Activated naive CD4-positive, alpha-beta T cell treated with anti-CD3 and anti-CD28 coated beads, Interleukin-2, amount 10 ng/mL, durations not matched to agents 7 days and 5 days (primary cell): ENCODE results near the gene ACTR3.
"Not testable (repeated sequence)": the region's sequence is repeated elsewhere in the genome, so short reads cannot be mapped to it uniquely, and the experiment has no call there.

Experiments
- CTCF ChIA-PET: fragments of 350-600 bp; sonication (Branson Sonifier 250); formaldehyde crosslinking; loops from one replicate; lab custom pipeline; 2021; ENCODE audit warnings: antibody characterized with exemption; lab: Charles Lee
- DNase-seq: peaks from one replicate; pipeline ENCODE4 v3.0.0-alpha.2; 2020
- H3K27ac Mint-ChIP-seq: one replicate; pipeline ENCODE4 v1.8.0; 2021; ENCODE audit warnings: mild to moderate bottlenecking, moderate library complexity, mixed read lengths
- H3K27me3 Mint-ChIP-seq: one replicate; pipeline ENCODE4 v1.8.0; 2021; ENCODE audit warnings: mild to moderate bottlenecking, mixed read lengths
- H3K36me3 Mint-ChIP-seq: one replicate; pipeline ENCODE4 v1.8.0; 2021; ENCODE audit warnings: mixed read lengths
- H3K4me1 Mint-ChIP-seq: one replicate; pipeline ENCODE4 v1.8.0; 2021; ENCODE audit warnings: mixed read lengths
- H3K4me3 Mint-ChIP-seq: one replicate; pipeline ENCODE4 v1.8.0; 2021; ENCODE audit warnings: mild to moderate bottlenecking, moderate library complexity, mixed read lengths
- H3K9me3 Mint-ChIP-seq: one replicate; pipeline ENCODE4 v1.8.0; 2021; ENCODE audit warnings: mixed read lengths

Gene ACTR3

GRCh38 chr2:113889471-113890252 is at the start of gene ACTR3:
TSS of gene ACTR3 (plus strand) at chr2:113890089. CDS start at chr2:113890280, 191 bp downstream.
- Mint-ChIP-seq H3K36me3 (peaks cover 62% of the 10 kb centered on the region), H3K4me1 (peaks cover 75% of the 10 kb centered on the region), H3K27ac (peak within 1 kb of the TSS; percentile 98)

DNA sequence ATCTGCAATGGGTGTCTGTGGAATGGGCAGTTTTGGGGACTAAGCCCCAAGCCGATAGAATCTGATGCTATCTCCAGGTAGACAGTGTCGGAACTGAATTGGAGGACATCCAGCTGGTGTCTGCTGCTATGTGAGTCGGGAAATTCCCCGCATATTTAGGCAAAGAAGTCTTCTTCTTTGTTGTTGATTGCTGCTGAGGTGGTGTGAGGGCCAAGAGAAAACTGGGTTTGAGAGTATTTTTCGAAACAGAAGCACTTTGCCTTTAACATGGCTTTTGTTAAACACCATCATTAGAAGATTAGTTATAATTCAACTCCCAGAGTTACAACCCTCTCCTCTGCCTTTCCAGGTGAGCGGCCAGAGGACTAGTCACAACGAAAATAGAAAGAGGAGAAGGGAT is 49.4 kb upstream of the ACTR3 start:
- Mint-ChIP-seq H3K4me3 (no peak overlapping the region), H3K4me1 (no peaks in the 10 kb centered on the region), H3K36me3 (peaks cover 4% of the 10 kb centered on the region), H3K27me3 (no peaks in the 10 kb centered on the region), H3K9me3 (no peaks in the 10 kb centered on the region), H3K27ac (no peak overlapping the region)
- DNase-seq: no peak
- CTCF ChIA-PET: no interaction called here

More at GRCh38 chr2:113889471-113890252, at the start of gene ACTR3:
- Mint-ChIP-seq H3K27me3 (no peaks in the 10 kb centered on the region), H3K4me3 (peak within 1 kb of the TSS; percentile 94), H3K9me3 (no peaks in the 10 kb centered on the region)
- CTCF ChIA-PET: interaction anchor here (3.1 kb wide), 1 partner anchor 11 kb away, joined by 21 read pairs; no protein-coding TSS in a partner anchor
- DNase-seq: peak; percentile 99

GRCh38 chr2:113842919-113843736 is 46.8 kb upstream of the ACTR3 start:
- H3K4me3 Mint-ChIP-seq: no peak overlapping the region
- H3K4me1 Mint-ChIP-seq: no peaks in the 10 kb centered on the region
- no peak for DNase-seq
- no peaks in the 10 kb centered on the region for H3K27me3 Mint-ChIP-seq
- no peak overlapping the region for H3K27ac Mint-ChIP-seq
- CTCF ChIA-PET: no interaction called here
- H3K9me3 Mint-ChIP-seq: peaks cover 4% of the 10 kb centered on the region
- H3K36me3 Mint-ChIP-seq: peaks cover 16% of the 10 kb centered on the region

DNA sequence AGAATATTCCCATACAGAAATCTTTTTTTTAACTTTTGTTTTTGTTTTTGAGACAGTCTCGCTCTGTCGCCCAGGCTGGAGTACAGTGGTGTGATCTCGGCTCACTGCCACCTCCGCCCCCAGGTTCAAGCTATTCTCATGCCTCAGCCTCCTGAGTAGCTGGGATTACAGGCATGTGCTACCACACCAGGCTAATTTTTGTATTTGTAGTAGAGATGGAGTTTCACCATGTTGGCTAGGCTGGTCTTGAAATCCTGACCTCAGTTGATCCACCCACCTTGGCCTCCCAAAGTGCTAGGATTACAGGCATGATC is 46.2 kb upstream of the ACTR3 start:
- H3K4me1 Mint-ChIP-seq, DNase-seq, CTCF ChIA-PET, H3K27me3 Mint-ChIP-seq, H3K27ac Mint-ChIP-seq, H3K9me3 Mint-ChIP-seq, H3K4me3 Mint-ChIP-seq: not testable (repeated sequence)
- peaks cover 16% of the 10 kb centered on the region for H3K36me3 Mint-ChIP-seq

- Mint-ChIP-seq H3K27me3 (no peaks in the 10 kb centered on the region), H3K9me3 (peaks cover 4% of the 10 kb centered on the region)
- no peak for DNase-seq
Observed at GRCh38 chr2:113845261-113845660, 44.6 kb upstream of the ACTR3 start.

DNA sequence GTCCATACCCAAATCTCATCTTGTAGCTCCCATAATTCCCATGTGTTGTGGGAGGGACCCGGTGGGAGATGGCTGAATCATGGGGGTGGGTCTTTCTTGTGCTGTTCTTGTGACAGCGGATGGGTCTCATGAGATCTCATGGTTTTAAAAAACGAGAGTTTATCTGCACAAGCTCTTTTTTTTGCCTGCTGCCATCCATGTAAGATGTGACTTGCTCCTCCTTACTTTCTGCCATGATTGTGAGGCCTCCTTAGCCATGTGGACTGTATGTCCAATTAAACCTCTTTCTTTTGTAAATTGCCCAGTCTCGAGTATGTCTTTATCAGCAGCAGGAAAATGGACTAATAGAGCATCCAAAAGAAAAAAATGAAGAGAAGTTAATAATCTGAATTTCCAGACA is 44.1 kb upstream of the ACTR3 start:
- H3K27ac Mint-ChIP-seq, H3K4me3 Mint-ChIP-seq, H3K4me1 Mint-ChIP-seq, H3K27me3 Mint-ChIP-seq, DNase-seq, CTCF ChIA-PET, H3K9me3 Mint-ChIP-seq: not testable (repeated sequence)
- H3K36me3 Mint-ChIP-seq: peaks cover 16% of the 10 kb centered on the region

More at GRCh38 chr2:113845261-113845660, 44.6 kb upstream of the ACTR3 start:
- no peak overlapping the region for H3K27ac Mint-ChIP-seq
- CTCF ChIA-PET: no interaction called here
- peaks cover 16% of the 10 kb centered on the region for H3K36me3 Mint-ChIP-seq
- H3K4me3 Mint-ChIP-seq: no peak overlapping the region
- no peaks in the 10 kb centered on the region for H3K4me1 Mint-ChIP-seq

GRCh38 chr2:113846429-113846828 is 43.5 kb upstream of the ACTR3 start:
- H3K4me3 Mint-ChIP-seq: no peak overlapping the region
- H3K4me1 Mint-ChIP-seq: no peaks in the 10 kb centered on the region
- CTCF ChIA-PET: no interaction called here
- H3K9me3 Mint-ChIP-seq: peaks cover 4% of the 10 kb centered on the region
- H3K27me3 Mint-ChIP-seq: no peaks in the 10 kb centered on the region
- H3K27ac Mint-ChIP-seq: no peak overlapping the region
- DNase-seq: no peak
- peaks cover 16% of the 10 kb centered on the region for H3K36me3 Mint-ChIP-seq

DNA sequence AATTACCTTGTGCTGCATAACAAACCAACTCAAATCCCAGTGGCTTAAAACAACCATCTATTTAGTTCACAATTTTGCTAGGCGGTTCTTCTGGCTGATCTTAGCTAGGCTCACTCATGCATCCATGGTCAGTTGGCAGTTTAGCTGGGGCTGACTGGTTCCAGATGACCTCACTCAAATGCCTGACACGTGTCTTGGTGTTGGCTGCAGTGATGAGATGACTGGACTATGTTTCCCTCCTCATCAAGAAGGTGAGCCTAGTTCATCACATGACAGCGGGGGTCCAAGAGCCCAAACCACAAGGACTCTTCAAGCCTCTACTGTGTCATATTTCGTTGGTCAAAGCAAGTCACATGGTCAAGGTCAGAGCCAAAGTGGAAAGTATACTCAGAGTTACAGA is 42.7 kb upstream of the ACTR3 start:
- peaks cover 16% of the 10 kb centered on the region for H3K36me3 Mint-ChIP-seq
- H3K4me3 Mint-ChIP-seq: no peak overlapping the region
- CTCF ChIA-PET: no interaction called here
- H3K27me3 Mint-ChIP-seq: no peaks in the 10 kb centered on the region
- no peaks in the 10 kb centered on the region for H3K4me1 Mint-ChIP-seq
- no peak for DNase-seq
- no peak overlapping the region for H3K27ac Mint-ChIP-seq
- peaks cover 4% of the 10 kb centered on the region for H3K9me3 Mint-ChIP-seq

DNA sequence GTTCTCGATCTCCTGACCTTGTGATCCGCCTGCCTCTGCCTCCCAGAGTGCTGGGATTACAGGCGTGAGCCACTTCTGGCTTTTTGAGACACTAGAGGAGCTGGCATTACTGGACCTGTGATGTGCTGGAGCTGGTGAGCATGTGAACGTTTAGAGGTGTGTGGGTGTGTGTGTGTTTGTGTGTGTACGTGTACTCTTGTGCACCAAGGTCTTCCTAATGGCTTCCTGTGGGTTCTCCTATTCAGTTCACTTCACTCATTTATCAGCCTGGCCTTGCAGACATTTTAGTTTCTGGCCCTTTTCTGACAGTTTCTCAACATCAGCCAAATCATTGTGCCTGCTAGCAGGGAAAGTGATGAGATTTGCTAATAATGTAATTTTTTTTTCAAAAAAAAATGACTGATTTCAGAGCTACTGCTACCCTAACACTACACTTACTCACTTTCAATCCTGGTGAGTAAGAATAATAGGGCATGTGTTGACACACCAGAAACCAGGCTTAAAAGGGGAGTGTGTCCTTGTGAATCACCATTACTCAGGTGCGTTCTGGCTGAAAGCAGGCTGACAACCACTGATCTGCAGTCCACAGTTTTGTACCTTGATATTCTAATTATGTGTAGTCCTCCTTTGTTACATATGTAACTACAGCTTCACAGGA is 41.0 kb upstream of the ACTR3 start:
- H3K27ac Mint-ChIP-seq: no peak overlapping the region
- peaks cover 4% of the 10 kb centered on the region for H3K9me3 Mint-ChIP-seq
- H3K36me3 Mint-ChIP-seq: peaks cover 14% of the 10 kb centered on the region
- CTCF ChIA-PET: no interaction called here
- DNase-seq: no peak
- no peak overlapping the region for H3K4me3 Mint-ChIP-seq
- H3K4me1 Mint-ChIP-seq: no peaks in the 10 kb centered on the region
- H3K27me3 Mint-ChIP-seq: no peaks in the 10 kb centered on the region

GRCh38 chr2:113850687-113851086 is 39.2 kb upstream of the ACTR3 start:
- Mint-ChIP-seq H3K9me3 (peaks cover 4% of the 10 kb centered on the region), H3K36me3 (peaks cover 11% of the 10 kb centered on the region), H3K4me3 (no peak overlapping the region), H3K4me1 (no peaks in the 10 kb centered on the region), H3K27ac (no peak overlapping the region), H3K27me3 (no peaks in the 10 kb centered on the region)
- CTCF ChIA-PET: interaction anchor here (0.6 kb wide), 1 partner anchor 62 kb away, joined by 3 read pairs; no protein-coding TSS in a partner anchor
- no peak for DNase-seq

- Mint-ChIP-seq H3K27me3 (no peaks in the 10 kb centered on the region), H3K4me1 (no peaks in the 10 kb centered on the region), H3K9me3 (no peaks in the 10 kb centered on the region), H3K36me3 (peaks cover 3% of the 10 kb centered on the region), H3K27ac (no peak overlapping the region), H3K4me3 (no peak overlapping the region)
- DNase-seq: no peak
- CTCF ChIA-PET: no interaction called here
Observed at GRCh38 chr2:113851640-113852039, 38.2 kb upstream of the ACTR3 start.

GRCh38 chr2:113854208-113854607 is 35.7 kb upstream of the ACTR3 start:
- CTCF ChIA-PET: no interaction called here
- Mint-ChIP-seq H3K4me1 (no peaks in the 10 kb centered on the region), H3K9me3 (no peaks in the 10 kb centered on the region), H3K4me3 (no peak overlapping the region), H3K27me3 (no peaks in the 10 kb centered on the region), H3K36me3 (peaks cover 2% of the 10 kb centered on the region), H3K27ac (no peak overlapping the region)
- DNase-seq: no peak

- no peaks in the 10 kb centered on the region for H3K4me1 Mint-ChIP-seq
- no peak overlapping the region for H3K27ac Mint-ChIP-seq
- no peaks in the 10 kb centered on the region for H3K27me3 Mint-ChIP-seq
- no peak overlapping the region for H3K4me3 Mint-ChIP-seq
- H3K9me3 Mint-ChIP-seq: no peaks in the 10 kb centered on the region
- CTCF ChIA-PET: no interaction called here
- DNase-seq: no peak
- H3K36me3 Mint-ChIP-seq: peaks cover 3% of the 10 kb centered on the region
Observed at GRCh38 chr2:113854970-113855740, 34.7 kb upstream of the ACTR3 start.

GRCh38 chr2:113857464-113857863 is 32.4 kb upstream of the ACTR3 start:
- H3K4me1 Mint-ChIP-seq: no peaks in the 10 kb centered on the region
- no peaks in the 10 kb centered on the region for H3K27me3 Mint-ChIP-seq
- DNase-seq: no peak
- no peaks in the 10 kb centered on the region for H3K9me3 Mint-ChIP-seq
- CTCF ChIA-PET: no interaction called here
- no peak overlapping the region for H3K27ac Mint-ChIP-seq
- peaks cover 3% of the 10 kb centered on the region for H3K36me3 Mint-ChIP-seq
- no peak overlapping the region for H3K4me3 Mint-ChIP-seq
